ENCODE results near the gene DLK1. TPM values are rescaled to one million over a fixed set of nuclear protein-coding genes. Genes with fewer than 3 reads are reported as not detected.

The DLK1 gene
- total RNA-seq, 1 donor from 2014 or later: 1,117 TPM

GRCh38 chr14:100714258-100714892 is 12.3 kb upstream of the DLK1 start:
- no peak for DNase-seq

GRCh38 chr14:100715332-100715731 is 11.4 kb upstream of the DLK1 start:
- DNase-seq: no peak

GRCh38 chr14:100715803-100716202 is 10.9 kb upstream of the DLK1 start:
- DNase-seq: no peak

- DNase-seq: no peak
These were observed 9.3 kb upstream of the DLK1 start for GRCh38 chr14:100717386-100717785.

- no peak for DNase-seq
These were observed 6.6 kb upstream of the DLK1 start for GRCh38 chr14:100719976-100720520.

GRCh38 chr14:100721568-100721967 is 5.1 kb upstream of the DLK1 start:
- DNase-seq: no peak

GRCh38 chr14:100722367-100722766 is 4.3 kb upstream of the DLK1 start:
- no peak for DNase-seq

- no peak for DNase-seq
These were observed 3.4 kb upstream of the DLK1 start for GRCh38 chr14:100723135-100723829.

- peak; percentile 59 for DNase-seq
These were observed 2.8 kb upstream of the DLK1 start for GRCh38 chr14:100723830-100724437.

- DNase-seq: no peak
These were observed 2.2 kb upstream of the DLK1 start for GRCh38 chr14:100724536-100724935.

- DNase-seq: no peak
These were observed 905 bp upstream of the DLK1 start for GRCh38 chr14:100725587-100726387.

GRCh38 chr14:100727086-100727872 is 587 bp downstream of the DLK1 start:
- no peak for DNase-seq

GRCh38 chr14:100727873-100728240 is 1.2 kb downstream of the DLK1 start:
- no peak for DNase-seq

GRCh38 chr14:100728962-100729361 is 2.3 kb downstream of the DLK1 start:
- peak; percentile 2 for DNase-seq

GRCh38 chr14:100729982-100730381 is 3.3 kb downstream of the DLK1 start:
- peak; percentile 15 for DNase-seq

GRCh38 chr14:100730581-100730980 is 3.9 kb downstream of the DLK1 start:
- DNase-seq: peak; percentile 18

GRCh38 chr14:100731011-100731670 is 4.4 kb downstream of the DLK1 start:
- DNase-seq: peak; percentile 29

- DNase-seq: peak; percentile 22
These were observed 5.4 kb downstream of the DLK1 start for GRCh38 chr14:100731846-100732765.

- no peak for DNase-seq
These were observed 6.0 kb downstream of the DLK1 start for GRCh38 chr14:100732766-100733100.

Measured in tongue (tissue), 2 donors.